HG03558 (cell line): Measurements from ENCODE around the gene PARP14.

ENCODE experiments used
- ATAC-seq: cut with Tn5 transposase; IDR thresholded peaks from one replicate; pipeline ENCODE4 v1.9.1; 2021; ENCODE audit warnings: moderate number of reproducible peaks; ENCODE audit not compliant: unreplicated experiment; ENCODE audit errors: extremely low read depth

PARP14 gene

DNA sequence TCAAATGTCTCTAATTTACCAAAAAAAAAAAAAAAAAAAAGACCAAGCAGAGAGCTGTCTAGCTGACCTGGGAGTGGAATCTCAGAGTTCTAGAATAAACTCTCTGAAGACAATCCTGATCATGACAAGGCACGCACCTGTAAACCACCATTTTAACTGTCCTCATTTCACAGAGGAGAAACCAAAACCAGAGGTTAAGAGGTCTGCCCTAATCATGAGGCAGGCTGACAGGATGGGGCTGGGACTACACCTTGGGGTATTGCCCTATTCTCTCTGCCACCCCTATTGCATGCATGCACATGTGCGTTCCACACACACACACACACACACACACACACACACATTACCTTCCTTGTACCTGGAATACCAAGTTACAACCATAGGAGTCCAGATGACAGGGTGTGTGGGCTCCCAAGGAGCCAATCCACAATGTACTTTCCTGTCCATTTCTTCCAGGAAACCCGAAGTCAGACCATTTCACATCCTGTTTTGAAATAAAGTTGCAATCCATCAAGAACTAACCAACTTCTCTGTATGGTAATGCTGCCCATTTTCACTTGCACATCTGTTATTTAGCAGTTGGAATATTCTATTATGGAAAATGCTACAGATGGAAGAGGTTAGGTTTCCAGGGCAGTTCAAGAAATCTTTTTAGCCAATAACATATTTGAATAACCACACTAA is 78.4 kb downstream of the PARP14 start:
- ATAC-seq, result no peak

GRCh38 chr3:122760453-122761271 is 80.0 kb downstream of the PARP14 start:
- ATAC-seq, result no peak

GRCh38 chr3:122766430-122766829 is 85.8 kb downstream of the PARP14 start:
- ATAC-seq, result no peak

- ATAC-seq, result no peak
These were observed 87.1 kb downstream of the PARP14 start for GRCh38 chr3:122767540-122768372.

DNA sequence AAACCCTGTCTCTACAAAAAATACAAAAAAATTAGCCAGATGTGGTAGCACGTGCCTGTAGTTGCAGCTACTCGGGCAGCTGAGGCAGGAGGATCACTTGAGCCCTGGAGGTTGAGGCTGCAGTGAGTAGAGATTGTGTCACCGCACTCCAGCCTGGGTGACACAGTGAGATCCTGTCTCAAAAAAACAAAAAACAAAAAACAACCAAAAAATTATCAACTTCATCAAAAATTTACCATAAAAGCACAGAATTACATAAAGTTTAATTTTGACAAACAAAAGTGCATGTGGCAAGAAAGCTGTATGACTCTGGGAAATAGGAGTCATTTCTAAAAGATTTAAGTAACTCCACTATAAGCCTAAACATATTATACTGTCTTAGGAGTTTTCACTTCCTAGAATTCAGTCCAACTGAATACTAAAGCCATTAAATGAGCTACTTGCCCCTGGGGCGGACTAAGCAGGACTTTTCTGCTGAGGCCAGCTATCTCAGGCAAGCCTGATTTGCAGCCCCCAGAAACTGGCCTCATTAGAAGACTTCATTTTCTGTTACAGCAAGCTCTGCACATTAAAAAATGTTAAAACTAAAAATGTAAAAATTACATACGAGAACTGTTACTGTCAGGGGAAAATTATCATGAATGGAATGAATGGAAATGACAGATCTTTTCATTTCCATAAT is 90.0 kb downstream of the PARP14 start:
- ATAC-seq, result no peak

- no peak for ATAC-seq
These were observed 92.2 kb downstream of the PARP14 start for GRCh38 chr3:122772827-122773226.

DNA sequence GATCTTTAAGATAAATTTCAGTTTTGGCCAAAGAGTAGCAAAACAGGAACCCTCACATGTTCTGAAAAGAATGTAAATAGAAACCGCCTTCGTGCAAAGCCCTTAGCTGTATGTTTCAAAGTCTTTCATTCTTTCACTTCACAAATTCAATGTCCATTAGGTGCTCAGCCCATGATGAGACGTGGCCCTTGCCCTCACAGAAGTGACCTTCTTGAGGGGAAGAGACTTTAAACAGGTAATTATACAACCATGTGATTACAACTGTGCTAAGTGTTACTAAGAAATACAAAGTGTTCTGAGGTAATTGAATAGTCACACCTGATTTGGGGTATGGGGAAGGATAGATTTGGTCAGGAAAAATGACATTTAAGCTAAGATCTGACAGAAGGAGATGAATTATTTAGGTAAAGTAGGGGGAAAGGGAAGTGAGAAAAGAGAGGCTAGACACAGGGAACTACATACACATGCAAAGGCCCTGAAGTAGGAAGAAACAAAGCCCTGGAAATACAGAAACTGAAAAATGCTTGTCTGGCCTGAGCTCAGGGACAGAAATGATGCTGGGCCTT is 93.4 kb downstream of the PARP14 start:
- no peak for ATAC-seq

GRCh38 chr3:122774564-122774963 is 93.9 kb downstream of the PARP14 start:
- no peak for ATAC-seq

GRCh38 chr3:122776675-122777468 is 96.2 kb downstream of the PARP14 start:
- ATAC-seq, result no peak

- ATAC-seq, result no peak
These were observed 96.9 kb downstream of the PARP14 start for GRCh38 chr3:122777563-122777962.
